ENCODE data around the gene TMCC1.
"Not testable (repeated sequence)": the region's sequence is repeated elsewhere in the genome, so short reads cannot be mapped to it uniquely, and the experiment has no call there.

TMCC1 gene

GRCh38 chr3:129715854-129716253 lies 177.7 kb downstream of the TMCC1 start:
- DNase-seq, result no peak

DNA sequence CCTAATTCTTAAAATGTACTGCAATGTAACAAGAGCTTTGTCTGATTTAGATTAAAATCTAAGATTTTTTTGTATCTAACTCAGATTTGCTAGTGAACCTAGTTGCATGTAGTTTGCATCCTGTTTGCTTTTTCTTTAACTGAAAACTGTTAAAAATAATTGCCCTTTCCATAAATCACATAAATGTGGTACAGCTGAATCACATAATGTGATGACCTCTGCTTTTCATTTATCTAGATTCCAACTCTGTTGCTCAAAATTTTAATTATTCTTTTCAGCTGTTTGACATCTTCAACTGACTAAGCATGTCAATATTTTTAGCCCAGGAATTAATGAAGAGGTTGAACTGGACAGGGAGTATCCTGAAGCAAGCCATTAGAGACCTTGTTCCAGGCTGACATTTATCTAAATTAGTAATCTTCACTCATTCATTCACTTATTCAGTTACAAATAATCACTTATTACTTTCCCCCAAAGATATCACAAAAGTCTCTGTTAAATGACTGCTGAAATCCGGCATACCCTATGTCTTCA lies 185.1 kb downstream of the TMCC1 start:
- no peak for DNase-seq

GRCh38 chr3:129705274-129705673 lies 188.2 kb downstream of the TMCC1 start:
- no peak for DNase-seq

DNA sequence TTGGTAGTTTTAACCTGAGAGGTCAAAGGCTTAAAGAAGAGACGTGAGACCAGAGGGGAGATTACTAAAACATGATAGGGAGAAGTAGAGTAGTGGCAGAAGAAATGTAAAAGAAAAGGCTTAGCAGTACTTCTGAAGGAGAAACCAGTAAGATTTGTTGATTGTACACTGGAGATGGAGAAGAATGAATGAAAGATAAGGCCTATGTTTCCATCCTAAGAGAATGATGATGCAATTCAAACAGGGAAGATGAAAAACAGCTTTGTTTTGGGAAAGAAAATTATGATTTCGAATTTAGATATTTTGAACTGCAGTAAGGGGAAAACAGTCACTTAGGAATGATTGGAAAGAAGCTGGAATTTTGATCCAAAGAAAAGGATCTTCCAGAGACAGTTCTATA lies 189.6 kb downstream of the TMCC1 start:
- no peak for DNase-seq

- DNase-seq, result no peak
Observed at GRCh38 chr3:129702934-129703712, 190.4 kb downstream of the TMCC1 start.

DNA sequence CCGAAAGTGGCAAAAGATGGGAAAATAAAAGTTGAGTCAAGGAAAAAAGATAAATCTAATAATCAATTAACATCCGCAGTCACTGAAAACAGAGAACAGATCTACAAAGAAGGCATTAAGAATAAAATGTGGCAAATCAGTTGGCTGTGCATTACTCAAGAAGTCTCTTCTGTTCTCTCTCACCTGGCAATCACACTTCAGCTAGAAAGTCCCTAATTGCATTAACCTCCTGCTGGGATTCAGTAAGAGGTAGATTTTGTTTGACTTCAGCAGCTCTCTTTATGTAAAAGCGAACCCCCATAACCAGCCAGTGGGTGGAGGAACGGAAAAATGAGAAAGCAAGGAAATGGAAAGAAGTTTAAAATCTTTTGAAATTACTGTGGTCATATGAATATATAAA lies 192.3 kb downstream of the TMCC1 start:
- no peak for DNase-seq

DNA sequence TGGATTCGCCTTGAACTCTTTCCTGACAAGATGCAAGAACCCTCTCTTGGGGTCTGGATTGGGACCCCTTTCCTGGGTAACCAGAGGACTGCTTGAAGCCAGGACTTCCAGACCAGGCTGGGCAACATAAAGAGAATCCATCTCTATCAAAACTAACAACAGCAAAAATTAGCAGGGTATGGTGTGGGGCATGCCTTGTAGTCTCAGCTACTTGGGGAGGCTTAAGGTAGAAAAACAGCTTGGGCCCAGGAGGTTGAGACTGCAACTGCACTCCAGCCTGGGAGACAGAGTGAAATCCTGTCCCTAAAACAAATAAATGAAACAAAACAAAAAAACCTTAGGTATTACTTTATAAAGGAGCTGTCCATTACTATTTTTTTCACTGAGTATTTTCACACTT lies 193.9 kb downstream of the TMCC1 start:
- DNase-seq, result no peak

DNA sequence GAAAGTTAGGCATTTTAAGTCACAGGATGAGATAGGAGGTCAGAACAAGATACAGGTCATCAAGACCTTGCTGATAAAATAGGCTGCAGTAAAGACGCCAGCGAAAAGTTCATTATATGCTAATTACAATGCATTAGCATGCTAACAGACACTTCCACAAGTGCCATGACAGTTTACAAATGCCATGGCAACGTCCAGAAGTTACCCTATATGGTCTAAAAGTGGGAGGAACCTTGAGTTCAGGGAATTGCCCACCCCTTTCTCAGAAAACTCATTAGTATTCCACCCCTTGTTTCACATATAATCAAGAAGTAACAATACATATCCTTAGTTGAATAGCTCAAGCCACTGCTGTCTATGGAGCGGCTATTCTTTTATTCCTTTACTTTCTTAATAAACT lies 194.3 kb downstream of the TMCC1 start:
- DNase-seq, result no peak

GRCh38 chr3:129697229-129697969 lies 196.1 kb downstream of the TMCC1 start:
- DNase-seq, result no peak

DNA sequence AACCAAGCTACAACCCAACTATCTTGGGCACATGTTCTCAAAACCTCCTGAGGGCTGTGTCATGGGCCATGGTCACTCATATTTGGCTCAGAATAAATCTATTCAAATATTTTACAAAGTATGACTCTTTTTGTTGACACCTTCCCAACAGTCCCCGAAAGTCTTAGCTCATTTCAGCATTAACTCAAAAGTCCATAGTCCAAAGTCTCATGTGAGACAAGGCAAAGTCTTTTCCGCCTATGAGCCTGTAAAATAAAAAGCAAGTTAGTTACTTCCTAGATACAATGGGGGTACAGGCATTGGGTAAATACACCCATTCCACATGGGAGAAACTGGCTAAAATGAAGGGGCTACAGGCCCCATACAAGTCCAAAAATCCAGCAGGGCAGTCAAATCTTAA lies 197.1 kb downstream of the TMCC1 start:
- not testable (repeated sequence) for DNase-seq

- no peak for DNase-seq
Observed at GRCh38 chr3:129695230-129695629, 198.3 kb downstream of the TMCC1 start.

DNA sequence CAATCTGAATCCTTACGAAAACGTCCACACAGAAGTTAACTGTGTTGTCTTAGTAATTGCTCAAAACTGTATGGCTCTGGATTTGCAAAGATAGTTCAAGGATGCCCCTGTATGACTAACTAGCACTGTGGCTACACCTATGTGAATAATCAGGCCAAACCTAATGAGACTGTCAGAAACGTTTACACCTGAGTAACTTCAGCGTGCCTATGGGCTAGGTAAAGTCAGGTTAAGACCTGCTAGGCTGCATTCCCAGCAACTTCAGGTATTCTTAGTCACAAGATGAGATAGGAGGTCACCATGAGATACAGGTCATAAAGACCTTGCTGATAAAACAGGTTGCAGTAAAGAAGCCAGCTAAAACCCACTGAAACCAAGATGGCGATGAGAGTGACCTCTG lies 199.3 kb downstream of the TMCC1 start:
- no peak for DNase-seq

- no peak for DNase-seq
Observed at GRCh38 chr3:129692743-129693142, 200.8 kb downstream of the TMCC1 start.

- DNase-seq, result no peak
Observed at GRCh38 chr3:129690963-129691362, 202.5 kb downstream of the TMCC1 start.

GRCh38 chr3:129690406-129690805 lies 203.1 kb downstream of the TMCC1 start:
- DNase-seq, result peak; percentile 23

DNA sequence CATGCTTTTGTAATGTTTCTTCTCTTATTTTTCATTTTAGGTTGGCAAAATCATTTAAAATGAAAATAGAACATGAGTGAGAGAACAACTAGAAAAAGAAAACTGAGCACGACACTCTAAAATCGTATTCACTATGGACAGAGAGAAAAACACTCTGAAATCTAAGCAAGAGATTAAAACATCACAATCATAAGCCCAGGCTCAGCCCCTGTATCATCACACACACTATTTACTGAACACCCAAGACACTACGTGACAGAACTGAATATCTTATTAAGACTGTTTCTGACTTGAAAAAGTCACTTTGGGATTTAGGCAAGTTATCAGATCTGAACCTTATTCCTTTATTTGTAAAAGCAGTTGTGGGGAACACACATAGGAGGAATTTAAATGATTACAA lies 204.5 kb downstream of the TMCC1 start:
- no peak for DNase-seq

DNA sequence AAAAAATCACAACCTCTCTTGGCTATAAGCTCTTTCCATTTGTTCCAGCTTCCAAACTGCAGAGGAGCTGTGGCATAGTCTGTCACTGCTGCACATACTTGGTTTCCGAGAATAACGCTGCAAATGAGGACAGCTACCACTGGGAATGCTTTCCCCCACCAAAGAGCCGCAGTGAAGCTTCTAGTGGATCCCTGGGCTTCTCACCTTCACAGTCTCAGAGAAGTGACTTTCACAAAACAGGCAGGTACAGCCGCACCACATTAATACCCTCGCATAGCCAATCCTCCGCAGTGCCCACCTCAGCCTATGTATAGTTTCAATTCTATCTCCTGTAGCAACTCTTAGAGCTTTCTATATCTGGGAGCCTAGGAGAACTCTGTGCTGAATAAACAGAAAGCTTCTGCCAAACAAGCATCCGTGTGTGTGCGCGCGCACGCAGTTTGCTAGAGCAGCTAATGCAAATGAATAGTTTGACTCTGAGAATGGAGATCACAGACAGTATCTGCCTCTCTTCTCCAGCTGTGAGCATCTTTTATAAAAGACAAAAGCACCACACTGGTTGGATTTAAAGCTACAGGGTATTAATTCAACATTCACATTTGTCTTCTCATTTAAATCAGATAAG lies 205.1 kb downstream of the TMCC1 start:
- no peak for DNase-seq

GRCh38 chr3:129687586-129688125 lies 205.9 kb downstream of the TMCC1 start:
- no peak for DNase-seq

DNA sequence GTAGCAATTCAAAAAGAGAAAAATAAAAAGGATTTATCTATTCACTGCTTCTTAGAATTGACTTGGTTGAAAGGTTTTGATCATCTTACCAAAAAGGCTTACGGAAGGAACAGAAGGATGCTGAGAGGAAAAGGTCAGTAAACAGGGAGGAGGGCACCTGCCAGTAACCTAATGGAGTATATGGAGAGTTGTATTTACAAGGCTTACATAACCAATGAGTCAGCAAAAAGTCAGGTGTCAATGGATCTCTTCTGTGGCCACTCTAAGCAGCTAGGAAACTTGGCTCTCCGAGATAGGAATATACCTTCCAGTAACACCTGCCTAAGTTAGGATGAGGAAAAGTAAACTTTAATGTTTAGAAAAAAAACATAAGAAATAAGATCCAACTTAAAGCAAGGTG lies 206.6 kb downstream of the TMCC1 start:
- DNase-seq, result no peak

DNA sequence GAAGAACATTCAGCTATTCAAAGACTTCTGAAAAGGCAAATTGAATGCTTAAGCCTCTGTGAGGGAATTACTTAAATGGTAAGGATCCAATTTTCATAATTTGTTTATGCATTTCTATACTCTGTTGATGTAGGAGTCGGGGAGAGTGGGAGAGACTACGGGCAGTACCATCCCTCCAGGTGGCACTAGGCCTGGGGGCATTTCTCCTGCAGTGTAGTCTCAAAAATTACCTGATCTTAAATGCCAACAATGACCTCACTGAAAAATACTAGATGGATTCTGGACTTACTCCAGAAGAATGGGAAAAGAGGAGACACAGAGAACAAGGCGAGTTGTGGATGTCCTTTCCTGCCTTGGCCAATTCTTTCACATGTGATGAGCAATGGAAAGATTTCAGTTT lies 209.2 kb downstream of the TMCC1 start:
- DNase-seq, result no peak

DNA sequence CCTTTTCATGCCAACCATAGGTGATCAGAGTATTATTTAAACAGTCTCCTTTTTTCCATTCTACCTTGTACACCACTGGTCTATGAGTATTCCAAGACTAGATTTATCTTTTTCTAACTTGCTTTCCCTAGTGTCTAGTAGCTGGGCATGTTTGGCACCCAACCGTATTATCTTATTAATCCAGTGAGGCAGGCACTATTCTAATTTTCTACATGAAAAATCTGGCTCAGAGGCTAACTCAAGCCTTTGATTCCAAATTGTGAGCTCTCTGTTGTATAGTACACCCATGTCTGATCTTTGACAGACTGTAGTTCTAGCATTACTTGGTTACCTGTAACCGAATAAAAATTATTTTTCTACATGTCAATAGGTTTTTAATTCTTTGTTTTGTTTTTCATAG lies 210.3 kb downstream of the TMCC1 start:
- DNase-seq, result no peak

DNA sequence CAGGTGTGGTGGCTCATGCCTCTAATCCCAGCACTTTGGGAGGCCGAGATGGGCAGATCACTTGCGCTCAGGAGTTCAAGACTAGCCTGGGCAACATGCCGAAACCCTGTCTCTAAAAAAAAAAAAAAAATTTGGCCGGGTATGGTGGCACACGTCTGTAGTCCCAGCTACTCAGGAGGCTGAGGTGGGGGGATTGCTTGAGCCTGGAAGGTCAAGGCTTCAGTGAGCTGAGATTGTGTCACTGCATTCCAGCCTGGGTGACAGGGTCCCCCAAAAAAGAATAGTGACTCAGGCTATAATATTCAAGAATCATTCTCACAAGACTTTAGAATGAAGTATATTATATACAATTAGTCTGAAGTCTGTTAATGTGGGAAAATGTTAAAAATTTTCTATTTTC lies 216.5 kb downstream of the TMCC1 start:
- DNase-seq, result no peak

- DNase-seq, result not testable (repeated sequence)
Observed at GRCh38 chr3:129674798-129675123, 218.8 kb downstream of the TMCC1 start.
